HepG2 (cell line): ENCODE results near the gene STIP1. TPM values are rescaled to one million over a fixed set of nuclear protein-coding genes. Genes with fewer than 3 reads are reported as not detected.
A peak's percentile ranks its signal among the peaks of the same experiment; 100 is the strongest.

ENCODE experiments used
- ATF6 ChIP-seq: sonication (generic); formaldehyde crosslinking; conservative IDR thresholded peaks from 2 replicates; pipeline ENCODE4 v1.4.0; 2020; ENCODE audit warnings: missing genetic modification reagents
- FOXO1 ChIP-seq: sonication (generic); formaldehyde crosslinking; IDR thresholded peaks from 2 replicates; pipeline ENCODE4 v1.4.0; 2020; ENCODE audit warnings: missing genetic modification reagents
- HMGA1 ChIP-seq: sonication (generic); formaldehyde crosslinking; conservative IDR thresholded peaks from 2 replicates; pipeline ENCODE4 v1.4.0; 2020; ENCODE audit warnings: missing genetic modification reagents
- JUNB ChIP-seq: sonication (generic); formaldehyde crosslinking; IDR thresholded peaks from 2 replicates; pipeline ENCODE4 v1.8.0; 2022; ENCODE audit warnings: missing genetic modification reagents, mild to moderate bottlenecking, borderline replicate concordance
- KLF16 ChIP-seq, 2 experiments: sonication (generic) in 1 of 2; formaldehyde crosslinking in 1 of 2; IDR thresholded peaks; 2 replicates each; pipeline versions ENCODE4 v1.6.1 to v1.8.0; 2016 to 2023; ENCODE audit warnings: missing genetic modification reagents in 2 of 2, missing compliant biosample characterization in 1 of 2
- LCORL ChIP-seq, 2 experiments: fragments of 450-650 bp in 1 of 2; sonication (generic) in 1 of 2; formaldehyde crosslinking in 1 of 2; IDR thresholded peaks; 2 replicates each; pipeline versions ENCODE4 v1.5.0 to v1.6.1; 2017 to 2020; ENCODE audit warnings: antibody characterized with exemption in 1 of 2, missing genetic modification reagents in 1 of 2
- MTA1 ChIP-seq: sonication (generic); formaldehyde crosslinking; IDR thresholded peaks from 2 replicates; pipeline ENCODE4 v1.4.0; 2020; ENCODE audit warnings: missing genetic modification reagents, mild to moderate bottlenecking, borderline replicate concordance
- NR3C1 ChIP-seq: sonication (generic); formaldehyde crosslinking; IDR thresholded peaks from 2 replicates; pipeline ENCODE4 v1.4.0; 2020; ENCODE audit warnings: missing genetic modification reagents
- PCBP1 ChIP-seq: fragments of 200-400 bp; formaldehyde crosslinking; IDR thresholded peaks from 2 replicates; pipeline ENCODE4 v1.6.1; 2017; ENCODE audit warnings: mild to moderate bottlenecking, low read depth, low read length, borderline replicate concordance
- PHF20 ChIP-seq: sonication (generic); formaldehyde crosslinking; IDR thresholded peaks from 2 replicates; pipeline ENCODE4 v1.5.0; 2020; ENCODE audit warnings: mild to moderate bottlenecking, missing genetic modification reagents
- RFX1 ChIP-seq: fragments of 450-650 bp; IDR thresholded peaks from 2 replicates; pipeline ENCODE4 v1.6.1; 2017
- SAFB2 ChIP-seq: sonication (generic); formaldehyde crosslinking; IDR thresholded peaks from 2 replicates; pipeline ENCODE4 v1.5.1; 2020; ENCODE audit warnings: missing genetic modification reagents, low read depth, mild to moderate bottlenecking, borderline replicate concordance
- SKI ChIP-seq: fragments of 450-650 bp; IDR thresholded peaks from one replicate; pipeline ENCODE4 v1.6.1; 2018; ENCODE audit warnings: mild to moderate bottlenecking; ENCODE audit not compliant: partially characterized antibody
- ZMYM2 ChIP-seq: sonication (generic); formaldehyde crosslinking; IDR thresholded peaks from 2 replicates; pipeline ENCODE4 v1.8.0; 2022; ENCODE audit warnings: mild to moderate bottlenecking, missing genetic modification reagents
- ZNF17 ChIP-seq: sonication (generic); formaldehyde crosslinking; IDR thresholded peaks from 2 replicates; pipeline ENCODE4 v1.5.0; 2020; ENCODE audit warnings: mild to moderate bottlenecking, missing genetic modification reagents
- ZNF260 ChIP-seq: sonication (generic); formaldehyde crosslinking; IDR thresholded peaks from 2 replicates; pipeline ENCODE4 v1.4.0; 2020; ENCODE audit warnings: missing genetic modification reagents, low read depth, mild to moderate bottlenecking, borderline replicate concordance
- ZNF274 ChIP-seq: sonication (generic); formaldehyde crosslinking; IDR thresholded peaks from 2 replicates; pipeline ENCODE4 v1.5.1; 2020; ENCODE audit warnings: mild to moderate bottlenecking, missing genetic modification reagents
- ZNF280B ChIP-seq: sonication (generic); formaldehyde crosslinking; IDR thresholded peaks from 2 replicates; pipeline ENCODE4 v1.5.0; 2020; ENCODE audit warnings: missing genetic modification reagents, mild to moderate bottlenecking, borderline replicate concordance
- ZNF331 ChIP-seq: sonication (generic); formaldehyde crosslinking; IDR thresholded peaks from 2 replicates; pipeline ENCODE4 v1.4.0; 2020; ENCODE audit warnings: missing genetic modification reagents
- ZNF549 ChIP-seq: sonication (generic); formaldehyde crosslinking; IDR thresholded peaks from 2 replicates; pipeline ENCODE4 v1.5.0; 2020; ENCODE audit warnings: missing genetic modification reagents
- ZSCAN9 ChIP-seq: IDR thresholded peaks from 2 replicates; pipeline ENCODE4 v1.6.1; 2016; ENCODE audit warnings: borderline replicate concordance
- polyA plus RNA-seq, 8 experiments: library from polyadenylated mRNA; depleted of rRNA in 3 of 8; stranded (reverse) in 7 of 8; unstranded in 1 of 8; fragments of >200 nt; fragmentation: Illumina TruSeq in 4 of 8; extraction: Trizol in 4 of 8; gene quantifications; 2 replicates each; pipeline versions ENCODE4 v1.2.1 to v1.2.3, GENCODE V29; 2011 to 2016; ENCODE audit warnings: low read depth in 4 of 8, missing spikeins in 1 of 8, mixed read lengths in 1 of 8; ENCODE audit not compliant: insufficient read depth in 1 of 8
- total RNA-seq, 5 experiments: library from RNA; depleted of rRNA; stranded (reverse); fragments of >200 nt; fragmentation: Illumina TruSeq; extraction: Trizol; gene quantifications; 2 replicates each; pipeline ENCODE4 v1.2.3, GENCODE V29; 2016; ENCODE audit warnings: low read depth in 1 of 5
- TF ChIP-seq, protein P1 (sequence below): sonication (generic); formaldehyde crosslinking; IDR thresholded peaks from 2 replicates; pipeline ENCODE4 v1.4.0; 2020; ENCODE audit warnings: missing genetic modification reagents, borderline replicate concordance
- TF ChIP-seq, protein P2 (sequence below): sonication (generic); formaldehyde crosslinking; IDR thresholded peaks from 2 replicates; pipeline ENCODE4 v1.4.0; 2020; ENCODE audit warnings: low read depth, mild to moderate bottlenecking, missing genetic modification reagents

STIP1 gene
- total and polyA plus RNA-seq, 2 of the 13 experiments (the other 11 are each of a cell fraction or from before 2014, with no cell fraction given) = 81.1 to 217 TPM

- TF ChIP-seq ATF6 (no peak), ZNF17 (no peak), ZNF549 (CRISPR knock-in tag) (no peak), ZSCAN9 (CRISPR knock-in tag) (peak; percentile 18), SKI (peak; percentile 92), NR3C1 (CRISPR knock-in tag) (no peak), RFX1 (peak; percentile 70), MTA1 (peak; percentile 76; the same call in 1 of the 2 replicates), ZNF260 (CRISPR knock-in tag) (no peak), JUNB (0 out of 2 replicates have a peak, but pooled peaks have one; percentile 40), SAFB2 (CRISPR knock-in tag) (no peak), ZNF280B (no peak), LCORL (IDR thresholded peaks at IDR 0.05) (no peak), LCORL (CRISPR knock-in tag; IDR thresholded peaks at IDR 0.05) (peak; percentile 96), ZNF274 (CRISPR knock-in tag) (0 out of 2 replicates have a peak, but pooled peaks have one; percentile 26), PHF20 (CRISPR knock-in tag) (no peak), HMGA1 (CRISPR knock-in tag) (no peak), FOXO1 (peak; percentile 53; the same call in 1 of the 2 replicates), ZMYM2 (CRISPR knock-in tag) (0 out of 2 replicates have a peak, but pooled peaks have one; percentile 31), PCBP1 (no peak), ZNF331 (peak; percentile 74; the same call in 1 of the 2 replicates), KLF16 (CRISPR knock-in tag; IDR thresholded peaks at IDR 0.05) (no peak; a peak in 1 of 4 replicates)
- TF ChIP-seq, protein P1, sequence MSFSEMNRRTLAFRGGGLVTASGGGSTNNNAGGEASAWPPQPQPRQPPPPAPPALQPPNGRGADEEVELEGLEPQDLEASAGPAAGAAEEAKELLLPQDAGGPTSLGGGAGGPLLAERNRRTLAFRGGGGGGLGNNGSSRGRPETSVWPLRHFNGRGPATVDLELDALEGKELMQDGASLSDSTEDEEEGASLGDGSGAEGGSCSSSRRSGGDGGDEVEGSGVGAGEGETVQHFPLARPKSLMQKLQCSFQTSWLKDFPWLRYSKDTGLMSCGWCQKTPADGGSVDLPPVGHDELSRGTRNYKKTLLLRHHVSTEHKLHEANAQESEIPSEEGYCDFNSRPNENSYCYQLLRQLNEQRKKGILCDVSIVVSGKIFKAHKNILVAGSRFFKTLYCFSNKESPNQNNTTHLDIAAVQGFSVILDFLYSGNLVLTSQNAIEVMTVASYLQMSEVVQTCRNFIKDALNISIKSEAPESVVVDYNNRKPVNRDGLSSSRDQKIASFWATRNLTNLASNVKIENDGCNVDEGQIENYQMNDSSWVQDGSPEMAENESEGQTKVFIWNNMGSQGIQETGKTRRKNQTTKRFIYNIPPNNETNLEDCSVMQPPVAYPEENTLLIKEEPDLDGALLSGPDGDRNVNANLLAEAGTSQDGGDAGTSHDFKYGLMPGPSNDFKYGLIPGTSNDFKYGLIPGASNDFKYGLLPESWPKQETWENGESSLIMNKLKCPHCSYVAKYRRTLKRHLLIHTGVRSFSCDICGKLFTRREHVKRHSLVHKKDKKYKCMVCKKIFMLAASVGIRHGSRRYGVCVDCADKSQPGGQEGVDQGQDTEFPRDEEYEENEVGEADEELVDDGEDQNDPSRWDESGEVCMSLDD (CRISPR knock-in tag) = peak; percentile 14; the same call in 1 of the 2 replicates
- TF ChIP-seq, protein P2, sequence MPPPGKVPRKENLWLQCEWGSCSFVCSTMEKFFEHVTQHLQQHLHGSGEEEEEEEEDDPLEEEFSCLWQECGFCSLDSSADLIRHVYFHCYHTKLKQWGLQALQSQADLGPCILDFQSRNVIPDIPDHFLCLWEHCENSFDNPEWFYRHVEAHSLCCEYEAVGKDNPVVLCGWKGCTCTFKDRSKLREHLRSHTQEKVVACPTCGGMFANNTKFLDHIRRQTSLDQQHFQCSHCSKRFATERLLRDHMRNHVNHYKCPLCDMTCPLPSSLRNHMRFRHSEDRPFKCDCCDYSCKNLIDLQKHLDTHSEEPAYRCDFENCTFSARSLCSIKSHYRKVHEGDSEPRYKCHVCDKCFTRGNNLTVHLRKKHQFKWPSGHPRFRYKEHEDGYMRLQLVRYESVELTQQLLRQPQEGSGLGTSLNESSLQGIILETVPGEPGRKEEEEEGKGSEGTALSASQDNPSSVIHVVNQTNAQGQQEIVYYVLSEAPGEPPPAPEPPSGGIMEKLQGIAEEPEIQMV (CRISPR knock-in tag) = peak; percentile 50; the same call in 1 of the 2 replicates
Observed at GRCh38 chr11:64237484-64237951, 51.5 kb downstream of the STIP1 start (continued).
